Mesenchymal stem cell (in vitro differentiated cells and primary cell): ENCODE data around the gene MAPK8.
A peak's percentile ranks its signal among the peaks of the same experiment; 100 is the strongest.

ENCODE experiments used
- DNase-seq: peaks from one replicate; pipeline ENCODE4 v3.0.0-alpha.2; 2013
- H2AFZ ChIP-seq: one replicate; pipeline ENCODE4 v1.6.1; 2013; ENCODE audit warnings: low read depth, mild to moderate bottlenecking, control low read depth, inconsistent platforms, low read length, moderate library complexity
- H2AK5ac ChIP-seq: 2 replicates; pipeline ENCODE4 v1.6.1; 2013; ENCODE audit warnings: low read length, moderate library complexity, mild to moderate bottlenecking, inconsistent platforms; ENCODE audit not compliant: severe bottlenecking
- H2BK120ac ChIP-seq: one replicate; pipeline ENCODE4 v1.6.1; 2013; ENCODE audit warnings: low read depth, mild to moderate bottlenecking, inconsistent platforms, low read length, moderate library complexity
- H2BK12ac ChIP-seq, 2 experiments: one replicate each; pipeline ENCODE4 v1.6.1; 2013; ENCODE audit warnings: inconsistent platforms in 2 of 2, low read length in 2 of 2, mild to moderate bottlenecking in 2 of 2, moderate library complexity in 2 of 2, control low read depth in 1 of 2
- H2BK15ac ChIP-seq: one replicate; pipeline ENCODE4 v1.6.1; 2013; ENCODE audit warnings: mild to moderate bottlenecking, low read depth, inconsistent platforms; ENCODE audit not compliant: poor library complexity, severe bottlenecking
- H2BK5ac ChIP-seq: 2 replicates; pipeline ENCODE4 v1.6.1; 2013; ENCODE audit warnings: low read depth, mild to moderate bottlenecking, low read length, control low read depth, inconsistent platforms; ENCODE audit not compliant: poor library complexity, severe bottlenecking
- H3K14ac ChIP-seq, 2 experiments: one replicate each; pipeline ENCODE4 v1.6.1; 2013; ENCODE audit warnings: inconsistent platforms in 2 of 2, low read length in 2 of 2, control low read depth in 1 of 2, mild to moderate bottlenecking in 1 of 2, moderate library complexity in 1 of 2
- H3K18ac ChIP-seq, 2 experiments: one replicate each; pipeline ENCODE4 v1.6.1; 2013; ENCODE audit warnings: inconsistent platforms in 2 of 2, low read length in 2 of 2, control low read depth in 1 of 2, low read depth in 1 of 2, mild to moderate bottlenecking in 1 of 2
- H3K23ac ChIP-seq, 2 experiments: one replicate each; pipeline ENCODE4 v1.6.1; 2013; ENCODE audit warnings: inconsistent platforms in 2 of 2, low read length in 2 of 2, mild to moderate bottlenecking in 2 of 2, moderate library complexity in 2 of 2, control low read depth in 1 of 2
- H3K27ac ChIP-seq: 2 replicates; pipeline ENCODE4 v1.5.1; 2013; ENCODE audit warnings: mild to moderate bottlenecking, moderate library complexity, low read length, control low read depth, inconsistent platforms; ENCODE audit not compliant: poor library complexity, severe bottlenecking
- H3K27me3 ChIP-seq, 2 experiments: 2 replicates each; pipeline versions ENCODE4 v1.6.1 to v1.7.0; 2013; ENCODE audit warnings: low read length in 2 of 2, mild to moderate bottlenecking in 2 of 2, moderate library complexity in 2 of 2, control low read depth in 1 of 2, inconsistent platforms in 1 of 2; ENCODE audit not compliant: control insufficient read depth in 1 of 2, insufficient read depth in 1 of 2
- H3K36me3 ChIP-seq, 2 experiments: 2 replicates each; pipeline versions ENCODE4 v1.6.1 to v1.7.0; 2013; ENCODE audit warnings: low read length in 2 of 2, control low read depth in 1 of 2, inconsistent platforms in 1 of 2, low read depth in 1 of 2, mild to moderate bottlenecking in 1 of 2; ENCODE audit not compliant: insufficient read depth in 2 of 2, control insufficient read depth in 1 of 2
- H3K4ac ChIP-seq, 2 experiments: one replicate each; pipeline ENCODE4 v1.6.1; 2013; ENCODE audit warnings: inconsistent platforms in 2 of 2, low read length in 2 of 2, mild to moderate bottlenecking in 2 of 2, moderate library complexity in 2 of 2, control low read depth in 1 of 2, low read depth in 1 of 2
- H3K4me1 ChIP-seq: 2 replicates; pipeline ENCODE4 v1.6.1; 2013; ENCODE audit warnings: low read depth, low read length, control low read depth; ENCODE audit not compliant: control insufficient read depth, insufficient read depth
- H3K4me2 ChIP-seq: 2 replicates; pipeline ENCODE4 v1.6.1; 2013; ENCODE audit warnings: low read length, mild to moderate bottlenecking, inconsistent platforms; ENCODE audit not compliant: poor library complexity, severe bottlenecking
- H3K4me3 ChIP-seq, 2 experiments: 2 replicates each; pipeline versions ENCODE4 v1.5.1 to v1.7.0; 2013; ENCODE audit warnings: low read length in 2 of 2, mild to moderate bottlenecking in 2 of 2, control low read depth in 1 of 2, low read depth in 1 of 2; ENCODE audit not compliant: insufficient read depth in 1 of 2
- H3K79me1 ChIP-seq: replicated peaks from 2 replicates; pipeline ENCODE4 v1.6.1; 2013; ENCODE audit warnings: mild to moderate bottlenecking, control low read depth, low read length, inconsistent platforms; ENCODE audit not compliant: poor library complexity, severe bottlenecking
- H3K9ac ChIP-seq: 2 replicates; pipeline ENCODE4 v1.7.0; 2013; ENCODE audit warnings: mild to moderate bottlenecking, low read length, moderate library complexity
- H3K9me3 ChIP-seq: 2 replicates; pipeline ENCODE4 v1.7.0; 2013; ENCODE audit warnings: mild to moderate bottlenecking, low read length; ENCODE audit not compliant: control insufficient read depth
- H4K8ac ChIP-seq: one replicate; pipeline ENCODE4 v1.6.1; 2013; ENCODE audit warnings: inconsistent platforms, mild to moderate bottlenecking, low read length, moderate library complexity
- H4K91ac ChIP-seq: one replicate; pipeline ENCODE4 v1.6.1; 2013; ENCODE audit warnings: mild to moderate bottlenecking, low read length, inconsistent platforms
- WGBS: methylation state at CpG from one replicate; pipeline ENCODE4 v1.1.7; 2013; ENCODE audit warnings: mixed read lengths; 5-methylcytosine and 5-hydroxymethylcytosine counted together

MAPK8 gene

DNA sequence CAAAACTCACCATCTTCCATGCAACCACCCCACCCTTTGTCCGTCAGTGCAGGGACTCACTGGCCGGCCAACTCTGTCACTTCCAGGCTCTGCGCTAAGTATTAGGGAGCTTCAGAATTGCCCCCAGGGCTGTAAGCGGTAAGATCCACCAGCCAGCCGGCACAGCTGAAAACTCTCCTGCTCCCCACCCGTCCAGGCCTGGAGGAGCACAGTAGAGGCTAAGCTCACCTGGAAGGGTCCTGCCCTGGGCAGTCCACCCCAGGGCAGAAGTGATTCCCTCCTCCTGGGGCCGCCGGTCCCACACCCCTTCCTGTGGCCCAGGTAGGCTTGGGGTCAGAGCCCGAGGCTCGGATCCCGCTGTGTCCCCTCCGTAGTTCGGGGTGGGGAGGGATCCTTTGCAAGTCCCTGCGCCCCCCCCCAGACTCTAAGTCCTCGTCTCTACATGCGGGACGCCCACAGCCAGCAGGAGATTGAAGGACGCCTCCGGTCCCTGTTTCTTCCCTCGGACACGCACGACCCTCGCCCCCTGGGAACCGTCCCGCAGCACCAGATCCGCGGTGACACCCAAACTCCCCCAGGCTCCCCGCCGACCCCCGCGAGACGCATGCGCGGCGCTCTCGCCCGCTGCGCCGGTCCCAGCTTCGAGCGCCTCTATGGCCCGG, 159.5 kb downstream of the MAPK8 start:
- H3K4ac ChIP-seq, result no peak overlapping the region
- no peak overlapping the region for H2AFZ ChIP-seq
- peak overlapping the region in 1 of 2 experiments; percentile 67 for H3K23ac ChIP-seq
- H3K36me3 ChIP-seq, result peaks cover 10 to 33% of the 10 kb centered on the region in 2 experiments
- H3K27me3 ChIP-seq, result peaks cover 0 to 10% of the 10 kb centered on the region in 2 experiments
- no peak overlapping the region for H3K4me3 ChIP-seq
- H3K9ac ChIP-seq, result peak overlapping the region; percentile 43
- no peak overlapping the region for H2BK5ac ChIP-seq
- H3K18ac ChIP-seq, result peak overlapping the region; percentile 28 to 38
- WGBS, result 33% methylated on average over 38 of the region's 42 CpGs
- no peak overlapping the region for H2AK5ac ChIP-seq
- peak overlapping the region; percentile 74 for H4K8ac ChIP-seq
- no peak for DNase-seq
- H2BK12ac ChIP-seq, result no peak overlapping the region
- H2BK120ac ChIP-seq, result no peak overlapping the region
- H2BK15ac ChIP-seq, result no peak overlapping the region
- H3K9me3 ChIP-seq, result no peaks in the 10 kb centered on the region
- H3K14ac ChIP-seq, result no peak overlapping the region
- no peak overlapping the region for H4K91ac ChIP-seq
- H3K4me1 ChIP-seq, result peaks cover 10% of the 10 kb centered on the region
- H3K4me2 ChIP-seq, result no peak overlapping the region
- no peak overlapping the region for H3K27ac ChIP-seq
- peaks cover 15% of the 10 kb centered on the region for H3K79me1 ChIP-seq

DNA sequence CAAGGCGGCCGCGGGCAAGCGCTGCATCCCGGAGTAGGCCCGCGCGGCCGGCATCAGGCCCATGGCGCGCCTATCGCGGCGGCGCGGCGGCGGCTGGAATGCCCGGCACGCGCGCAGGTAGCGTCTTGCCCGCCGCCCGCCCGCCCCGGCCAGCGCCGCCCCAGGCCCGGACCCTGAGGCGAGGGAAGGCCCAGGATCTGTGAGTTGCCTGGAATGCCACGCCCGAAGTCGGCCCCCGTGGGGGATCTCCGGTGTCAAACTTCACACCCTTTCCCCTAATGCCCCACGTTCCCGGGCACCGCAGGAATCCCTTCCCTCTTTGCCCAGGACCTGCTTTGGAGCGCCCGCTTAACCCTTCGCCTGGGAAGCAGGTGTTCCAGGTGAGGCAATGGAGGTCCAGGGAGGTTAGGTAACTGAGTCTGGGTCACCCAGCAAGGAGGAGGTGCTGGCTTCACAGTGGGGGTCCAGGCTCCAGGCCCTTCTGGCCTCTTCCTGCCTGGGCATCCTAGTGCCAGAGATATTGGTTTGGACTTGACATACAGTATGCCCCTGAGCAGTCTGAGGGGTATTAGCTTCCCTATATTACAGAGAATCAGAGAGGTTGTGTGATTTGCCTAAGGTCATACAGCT, 160.2 kb downstream of the MAPK8 start:
- Histone ChIP-seq H4K91ac (no peak overlapping the region), H2AFZ (no peak overlapping the region), H4K8ac (peak overlapping the region; percentile 61), H3K14ac (no peak overlapping the region), H3K4me2 (peak overlapping the region; percentile 30), H3K4ac (peak overlapping the region in 1 of 2 experiments; percentile 41), H3K79me1 (peaks cover 15% of the 10 kb centered on the region), H2BK5ac (no peak overlapping the region), H3K9ac (no peak overlapping the region), H3K27ac (no peak overlapping the region), H3K27me3 (peaks cover 0 to 10% of the 10 kb centered on the region in 2 experiments), H3K4me1 (peaks cover 15% of the 10 kb centered on the region), H2BK120ac (no peak overlapping the region), H3K18ac (no peak overlapping the region), H3K4me3 (no peak overlapping the region), H2AK5ac (no peak overlapping the region), H3K36me3 (peaks cover 10 to 36% of the 10 kb centered on the region in 2 experiments), H2BK12ac (no peak overlapping the region), H2BK15ac (peak overlapping the region; percentile 44), H3K9me3 (no peaks in the 10 kb centered on the region), H3K23ac (no peak overlapping the region)
- 14% methylated on average over 42 of the region's 43 CpGs for WGBS
- DNase-seq, result no peak

DNA sequence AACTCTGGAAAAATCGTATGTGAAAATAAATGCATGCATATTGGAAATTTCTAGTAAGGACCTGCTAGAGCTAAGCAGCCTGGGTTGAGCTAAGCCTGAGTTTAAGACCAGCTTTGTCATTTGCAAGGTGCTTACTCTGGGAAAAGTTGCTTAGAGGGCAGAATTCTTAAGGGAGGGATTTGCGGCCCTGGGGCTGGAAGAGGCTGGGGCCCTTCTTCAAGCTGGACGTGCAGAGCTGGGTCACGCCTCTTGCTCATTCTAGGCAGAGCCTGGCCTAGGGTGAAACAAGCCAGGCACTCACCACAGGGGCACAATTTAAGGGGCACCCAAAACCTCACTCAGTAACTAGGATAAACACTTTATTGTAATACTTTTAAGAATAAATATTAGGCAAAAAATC, 161.2 kb downstream of the MAPK8 start:
- no peaks in the 10 kb centered on the region for H3K9me3 ChIP-seq
- H4K91ac ChIP-seq, result no peak overlapping the region
- no peak overlapping the region for H2BK120ac ChIP-seq
- no peak overlapping the region for H3K4ac ChIP-seq
- H4K8ac ChIP-seq, result no peak overlapping the region
- no peak overlapping the region for H2BK15ac ChIP-seq
- H3K18ac ChIP-seq, result no peak overlapping the region
- H2AK5ac ChIP-seq, result no peak overlapping the region
- no peak for DNase-seq
- H3K36me3 ChIP-seq, result peaks cover 7 to 29% of the 10 kb centered on the region in 2 experiments
- WGBS, result 73% methylated on average over 2 of the region's 4 CpGs
- no peak overlapping the region for H3K9ac ChIP-seq
- H2AFZ ChIP-seq, result no peak overlapping the region
- no peak overlapping the region for H3K4me2 ChIP-seq
- H3K79me1 ChIP-seq, result peaks cover 15% of the 10 kb centered on the region
- H3K4me3 ChIP-seq, result no peak overlapping the region
- H3K27me3 ChIP-seq, result peaks cover 0 to 10% of the 10 kb centered on the region in 2 experiments
- H3K4me1 ChIP-seq, result peaks cover 15% of the 10 kb centered on the region
- H3K14ac ChIP-seq, result no peak overlapping the region
- H3K23ac ChIP-seq, result no peak overlapping the region
- H2BK12ac ChIP-seq, result no peak overlapping the region
- H3K27ac ChIP-seq, result no peak overlapping the region
- no peak overlapping the region for H2BK5ac ChIP-seq

DNA sequence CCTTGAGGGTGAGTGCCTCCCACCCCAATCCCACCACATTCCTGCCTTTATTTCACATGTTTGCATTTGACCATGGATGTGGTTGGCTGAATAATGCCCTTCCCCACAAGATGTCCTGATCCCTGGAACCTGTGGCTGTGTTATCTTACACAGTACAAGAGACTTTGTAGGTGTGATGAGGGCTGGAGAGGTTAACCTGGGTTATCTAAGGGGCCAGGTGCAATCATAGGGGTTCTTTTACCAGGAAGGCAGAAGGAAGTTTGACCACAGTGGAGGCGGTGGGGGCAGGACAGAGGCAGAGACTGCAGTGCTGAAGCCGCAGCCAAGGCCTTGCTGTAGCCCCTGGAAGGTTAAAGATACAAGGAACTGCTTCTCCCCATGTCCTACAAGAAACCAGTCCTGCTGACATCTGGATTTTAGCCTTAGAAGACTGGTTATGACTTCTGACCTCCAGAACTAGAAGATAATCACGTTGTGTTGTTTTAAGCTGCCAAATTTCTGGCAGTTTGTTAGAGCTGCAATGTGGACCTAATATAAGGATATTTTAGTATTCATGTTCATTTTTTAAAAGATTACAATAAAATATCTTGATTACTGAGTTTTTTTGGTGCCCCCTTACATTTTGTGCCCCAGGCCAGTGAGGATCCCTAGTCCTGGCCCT, 161.8 kb downstream of the MAPK8 start:
- Histone ChIP-seq H3K9me3 (no peaks in the 10 kb centered on the region), H2AFZ (no peak overlapping the region), H3K27ac (no peak overlapping the region), H3K18ac (peak overlapping the region in 1 of 2 experiments; percentile 13), H4K8ac (no peak overlapping the region), H2BK12ac (no peak overlapping the region), H2AK5ac (no peak overlapping the region), H2BK15ac (no peak overlapping the region), H3K79me1 (peaks cover 15% of the 10 kb centered on the region), H2BK120ac (no peak overlapping the region), H3K4me1 (peaks cover 15% of the 10 kb centered on the region), H2BK5ac (no peak overlapping the region), H3K14ac (no peak overlapping the region), H3K9ac (no peak overlapping the region), H3K36me3 (peaks cover 7 to 31% of the 10 kb centered on the region in 2 experiments), H3K23ac (no peak overlapping the region), H3K4me3 (no peak overlapping the region), H4K91ac (no peak overlapping the region), H3K4ac (no peak overlapping the region), H3K27me3 (peaks cover 0 to 10% of the 10 kb centered on the region in 2 experiments), H3K4me2 (no peak overlapping the region)
- no peak for DNase-seq
- 66% methylated on average over 3 of the region's 3 CpGs for WGBS
